Subcutaneous adipose tissue (tissue), 4 donors: ENCODE measurements around the gene MEMO1. TPM values are rescaled to one million over a fixed set of nuclear protein-coding genes. Genes with fewer than 3 reads are reported as not detected.

ENCODE experiments used
- CTCF ChIP-seq: fragments of 450-650 bp; IDR thresholded peaks from one replicate; pipeline ENCODE4 v1.5.1; 2016; ENCODE audit warnings: low read depth, mild to moderate bottlenecking, control low read depth, antibody characterized with exemption, moderate library complexity
- total RNA-seq, 4 donors: library from RNA; depleted of rRNA; stranded (reverse); fragments of >200 nt; gene quantifications; one replicate each; pipeline ENCODE4 v1.1.0, GENCODE V29; 2016

MEMO1 gene
- total RNA-seq, 4 donors from 2014 or later = 14.7 to 32.8 (median 25.4) TPM

- TF ChIP-seq CTCF = no peak
These were observed 11.4 kb downstream of the MEMO1 start for GRCh38 chr2:31999438-31999837.

- TF ChIP-seq CTCF = no peak
These were observed 12.0 kb downstream of the MEMO1 start for GRCh38 chr2:31998731-31999383.

- no peak for TF ChIP-seq CTCF
These were observed 13.2 kb downstream of the MEMO1 start for GRCh38 chr2:31997653-31998052.

GRCh38 chr2:31996571-31997150 is 14.1 kb downstream of the MEMO1 start:
- no peak for TF ChIP-seq CTCF

- TF ChIP-seq CTCF = no peak
These were observed 17.9 kb downstream of the MEMO1 start for GRCh38 chr2:31992934-31993333.

GRCh38 chr2:31992025-31992579 is 18.7 kb downstream of the MEMO1 start:
- no peak for TF ChIP-seq CTCF

- TF ChIP-seq CTCF = no peak
These were observed 20.9 kb downstream of the MEMO1 start for GRCh38 chr2:31989946-31990345.
